GM21619 (cell line): ENCODE results near the gene DDX56.
"Not testable (repeated sequence)": the region's sequence is repeated elsewhere in the genome, so short reads cannot be mapped to it uniquely, and the experiment has no call there.

Experiments used
- ATAC-seq: cut with Tn5 transposase; IDR thresholded peaks from one replicate; pipeline ENCODE4 v1.9.1; 2021; ENCODE audit not compliant: unreplicated experiment

Gene DDX56

DNA sequence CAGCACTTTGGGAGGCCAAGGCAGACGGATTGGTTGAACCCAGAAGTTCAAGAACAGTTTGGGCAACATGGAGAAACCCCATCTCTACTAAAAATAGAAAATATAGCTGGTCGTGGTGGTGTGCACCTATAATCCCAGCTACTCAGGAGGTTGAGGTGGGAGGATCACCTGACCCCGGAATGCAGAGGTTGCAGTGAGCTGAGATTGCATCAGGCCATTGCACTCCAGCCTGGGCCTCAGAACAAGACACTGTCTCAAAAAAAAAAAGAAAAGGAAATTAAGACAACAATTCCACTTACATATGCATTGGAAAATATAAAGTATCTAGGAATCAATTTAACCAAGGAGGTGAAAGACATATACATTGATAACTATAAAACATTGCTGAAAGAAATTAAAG is 25.5 kb upstream of the DDX56 start:
- ATAC-seq, result no peak

DNA sequence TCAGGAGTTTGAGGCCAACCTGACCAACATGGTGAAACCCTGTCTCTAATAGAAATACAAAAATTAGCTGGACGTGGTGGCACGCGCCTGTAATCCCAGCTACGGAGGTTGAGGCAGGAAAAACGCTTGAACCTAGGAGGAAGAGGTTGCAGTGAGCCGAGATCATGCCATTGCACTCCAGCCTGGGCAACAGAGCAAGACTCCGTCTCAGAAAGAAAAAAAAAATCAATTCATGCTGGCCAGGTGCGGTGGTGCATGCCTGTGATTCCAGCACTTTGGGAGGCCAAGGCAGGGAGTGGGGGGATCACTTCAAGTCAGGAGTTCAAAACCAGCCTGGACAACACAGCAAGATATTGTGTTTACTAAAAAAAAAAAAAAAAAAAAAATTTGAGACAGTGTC is 23.5 kb upstream of the DDX56 start:
- not testable (repeated sequence) for ATAC-seq

DNA sequence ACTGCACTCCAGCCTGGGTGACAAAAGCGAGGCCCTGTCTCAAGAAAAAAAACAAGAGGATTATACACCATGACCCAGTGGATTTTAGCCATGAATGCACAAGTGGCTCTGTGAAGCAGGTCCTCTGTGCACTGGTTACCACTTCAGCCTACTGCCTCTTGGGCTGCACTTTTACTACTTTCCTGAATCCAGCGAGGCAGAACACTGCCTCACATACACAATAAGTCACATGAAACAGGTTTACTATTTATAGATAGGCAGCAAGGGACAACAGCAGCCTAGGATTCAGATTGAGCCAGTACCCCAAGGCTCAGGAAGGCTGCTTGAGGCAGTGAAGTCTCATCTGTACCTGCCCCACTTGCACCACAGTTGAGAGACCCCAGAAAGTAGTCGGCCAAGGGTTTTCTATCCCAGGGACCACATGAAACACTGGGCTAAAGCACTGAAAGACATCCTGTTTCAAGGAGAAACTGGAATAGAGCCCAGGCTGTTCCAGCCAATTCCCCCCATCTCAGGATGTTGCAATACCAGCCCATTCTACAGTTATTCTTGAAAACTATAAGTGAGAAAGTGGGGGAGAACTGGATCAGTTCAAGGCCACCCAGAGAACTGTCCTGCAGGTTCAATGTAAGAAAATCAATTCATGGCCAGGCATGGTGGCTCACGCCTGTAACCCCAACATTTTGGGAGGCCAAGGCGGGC is 22.4 kb upstream of the DDX56 start:
- no peak for ATAC-seq

DNA sequence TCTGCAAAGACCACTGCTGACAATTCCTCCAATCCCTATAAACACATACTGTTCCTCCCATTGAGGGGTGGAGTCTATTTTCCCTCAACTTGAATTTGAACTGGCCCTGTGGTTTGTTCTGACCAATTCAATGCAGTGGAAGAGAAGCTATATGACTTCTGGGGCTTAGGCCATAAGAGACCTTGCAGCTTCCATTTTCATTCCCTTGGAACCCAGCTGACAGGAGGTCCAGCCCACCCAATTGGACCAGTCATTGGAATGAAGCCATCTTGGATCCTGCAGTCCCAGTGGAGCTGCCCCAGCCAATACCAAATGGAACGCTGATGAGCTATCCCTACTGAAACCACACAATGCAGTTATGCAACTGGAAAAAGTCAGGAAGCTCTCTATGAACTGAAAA is 17.2 kb upstream of the DDX56 start:
- ATAC-seq, result no peak

DNA sequence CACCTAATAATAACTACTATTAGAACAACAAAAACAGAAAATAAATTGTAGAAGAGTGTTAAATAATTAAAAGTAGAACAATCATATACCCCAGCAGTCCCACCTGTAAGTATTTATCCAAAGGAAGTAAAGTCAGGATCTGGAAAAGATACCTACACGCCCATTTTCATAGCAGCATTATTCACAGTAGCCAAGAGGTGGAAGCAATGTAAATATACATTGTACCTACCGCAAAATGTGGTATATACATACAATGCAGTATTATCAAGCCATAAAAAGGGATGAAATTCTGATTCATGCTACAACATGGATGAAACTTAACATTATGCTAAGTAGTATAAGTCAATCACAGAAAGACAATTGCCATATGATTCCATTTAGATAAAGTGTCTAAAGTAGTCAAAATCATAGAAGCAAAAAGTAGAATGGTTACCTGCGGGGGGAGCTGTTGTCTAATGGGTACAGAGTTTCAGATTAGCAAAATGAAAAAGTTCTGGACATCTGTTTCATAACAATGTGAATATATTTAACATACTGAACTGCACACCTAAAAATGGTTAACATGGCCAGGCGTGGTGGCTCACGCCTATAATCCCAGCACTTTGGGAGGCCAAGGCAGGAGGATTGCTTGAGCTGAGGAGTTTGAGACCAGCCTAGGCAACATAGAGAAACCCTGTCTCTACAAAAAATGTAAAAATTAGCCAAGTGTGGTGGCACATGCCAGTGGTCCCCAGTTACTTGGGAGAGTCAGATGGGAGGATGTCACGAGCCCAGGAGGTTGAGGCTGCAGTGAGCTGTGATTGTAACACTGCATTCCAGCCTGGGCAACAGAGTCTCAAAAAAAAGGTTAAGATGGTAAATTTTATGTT is 14.4 kb upstream of the DDX56 start:
- ATAC-seq, result no peak

DNA sequence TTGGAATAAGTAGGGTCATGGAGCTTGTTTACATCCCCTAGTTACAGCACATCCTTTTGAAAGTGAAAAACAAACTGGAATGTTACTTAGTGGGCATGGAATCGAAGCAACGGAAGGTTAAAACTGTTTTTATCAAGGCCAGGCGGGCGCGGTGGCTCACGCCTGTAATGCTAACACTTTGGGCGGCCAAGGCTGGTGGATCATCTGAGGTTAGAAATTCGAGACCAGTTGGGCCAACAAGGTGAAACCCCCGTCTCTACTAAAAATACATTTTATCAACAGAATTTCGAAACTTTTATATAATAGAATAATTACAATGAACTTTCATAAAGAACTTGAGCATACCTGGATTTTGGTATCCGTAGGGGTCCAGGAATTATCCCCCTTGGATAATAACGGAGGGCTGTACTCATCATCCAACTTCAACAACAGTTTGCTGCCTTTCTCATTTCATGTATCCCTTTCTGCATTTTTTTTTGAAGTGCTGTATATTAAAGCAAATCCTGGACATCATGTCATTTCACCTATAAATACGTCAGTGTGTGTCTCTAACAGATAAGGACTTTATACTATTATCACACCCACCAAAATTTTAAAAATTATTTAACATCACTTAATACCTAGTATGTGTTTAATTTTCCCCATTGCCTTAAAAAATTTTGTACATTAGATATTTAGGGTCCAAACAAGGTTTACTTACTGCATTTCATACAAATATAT is 9.6 kb upstream of the DDX56 start:
- no peak for ATAC-seq

DNA sequence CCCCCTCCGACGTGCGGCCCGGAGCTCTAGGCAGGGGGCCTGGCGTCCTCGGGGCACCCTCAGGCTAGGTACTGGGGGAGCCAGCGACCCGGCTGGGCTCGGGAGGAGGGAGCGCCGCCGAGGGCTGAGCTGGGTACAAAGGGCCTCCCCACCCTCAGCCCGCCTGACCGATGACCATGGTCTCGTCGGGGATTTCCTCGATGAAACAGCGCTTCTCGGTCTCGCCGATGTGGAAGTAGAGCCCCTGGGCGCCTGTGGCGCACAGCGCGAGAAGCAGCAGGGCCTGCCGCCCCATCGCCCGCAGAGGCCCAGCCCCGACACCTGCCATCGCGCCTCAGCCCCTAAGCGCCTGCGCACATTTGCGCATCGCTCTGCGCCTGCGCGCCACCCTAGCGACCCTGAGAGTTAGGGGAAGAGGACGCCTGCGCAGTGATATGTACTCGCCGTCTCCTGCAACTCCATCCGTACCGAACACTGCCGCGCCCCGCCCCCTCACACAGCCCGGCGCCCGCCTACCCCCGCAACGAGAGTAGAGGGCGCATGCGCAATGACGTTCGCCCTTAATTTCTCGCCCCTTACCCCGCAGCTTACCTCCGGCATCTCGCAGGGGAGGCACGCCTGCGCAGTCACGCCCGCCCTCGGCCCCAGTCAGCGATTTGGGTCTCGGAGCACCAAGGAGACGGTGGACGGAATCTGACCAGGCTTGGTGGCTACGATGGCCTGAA is 8.3 kb upstream of the DDX56 start, which contains the start of gene TMED4:
TMED4 (minus strand) TSS at position 353 of the 725 bp plus-strand sequence; CDS start at position 328, 25 bp downstream.
- peak; percentile 82 for ATAC-seq

DNA sequence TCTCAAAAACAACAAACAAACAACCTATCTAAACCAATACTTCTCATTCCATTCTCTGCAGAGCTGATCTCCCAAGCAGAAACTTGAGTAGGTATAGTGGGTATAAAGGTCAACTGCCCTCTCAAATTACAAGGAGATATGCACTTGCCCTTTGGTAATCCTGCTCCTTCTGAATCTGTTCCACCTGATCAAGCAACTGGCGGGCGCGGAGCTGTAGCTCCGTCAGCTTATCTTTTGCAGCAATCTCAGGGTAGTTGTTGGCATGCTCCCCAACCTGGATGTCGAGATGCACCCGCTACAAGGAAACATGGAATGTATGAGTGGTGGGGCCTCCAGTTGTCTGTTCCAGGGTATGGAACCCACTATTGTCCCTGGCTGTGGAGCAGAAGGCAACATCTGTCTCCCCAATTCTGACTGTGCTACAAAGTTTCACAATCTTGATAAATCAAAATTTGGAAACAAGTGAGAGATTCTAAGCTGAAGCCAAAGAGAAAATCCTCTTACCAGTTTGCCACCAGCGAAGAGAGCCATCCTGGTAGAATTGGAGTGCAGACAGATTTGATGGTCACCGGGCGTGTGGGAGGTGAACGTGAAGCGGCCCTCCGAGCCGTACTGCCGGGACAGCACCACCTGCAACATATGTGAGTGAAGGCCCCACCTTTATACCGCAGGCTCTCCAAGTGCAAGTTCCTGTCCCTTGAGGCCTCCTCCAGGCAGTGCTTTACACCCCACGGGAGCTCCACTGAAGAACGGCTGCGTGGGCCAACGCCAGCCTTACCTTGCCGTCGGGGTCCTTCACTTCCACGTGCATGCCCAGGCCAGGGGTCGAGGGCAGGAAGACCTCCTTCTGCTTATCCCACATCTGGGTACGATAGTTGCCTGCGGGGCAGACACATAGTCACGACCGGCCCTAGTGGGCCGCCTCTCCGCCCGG is 7.5 kb upstream of the DDX56 start:
- peak; percentile 30 for ATAC-seq

DNA sequence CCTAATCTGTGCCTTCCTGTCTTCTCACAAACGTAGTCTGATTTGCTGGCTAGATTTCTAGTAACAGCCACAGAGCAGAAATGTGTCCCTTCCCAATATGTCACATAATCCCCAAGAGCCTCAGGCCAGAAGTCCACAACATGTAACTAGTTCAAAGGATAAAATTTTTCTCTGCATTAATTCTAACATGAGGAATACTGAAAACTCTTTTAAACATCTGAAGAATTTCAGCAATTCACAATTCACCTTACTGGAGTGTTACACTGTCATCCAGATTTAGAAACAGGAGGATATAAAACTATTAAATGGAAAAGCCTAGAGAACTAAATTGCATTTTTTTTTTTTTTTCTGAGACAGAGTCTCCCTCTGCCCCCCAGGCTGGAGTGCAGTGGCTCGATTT is 2.5 kb upstream of the DDX56 start:
- ATAC-seq, result no peak

DNA sequence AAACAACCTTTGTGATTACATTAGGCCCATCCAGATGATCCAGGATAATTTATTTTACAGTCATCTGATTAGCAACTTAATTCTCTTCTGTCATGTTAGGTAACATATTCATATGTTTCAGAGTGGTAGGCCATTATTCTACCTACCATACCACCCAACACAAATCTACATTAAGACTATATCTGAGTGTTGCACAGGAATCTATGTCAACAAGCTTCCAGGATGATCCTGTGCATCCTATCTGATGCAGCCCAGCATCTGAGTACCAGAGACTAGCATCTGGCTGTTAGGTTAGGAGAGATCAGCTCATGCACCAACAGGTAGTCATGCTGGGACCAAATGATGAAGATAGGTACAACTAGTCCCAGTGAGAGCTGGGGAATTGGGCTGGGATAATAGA is 1.3 kb upstream of the DDX56 start:
- ATAC-seq, result no peak

DNA sequence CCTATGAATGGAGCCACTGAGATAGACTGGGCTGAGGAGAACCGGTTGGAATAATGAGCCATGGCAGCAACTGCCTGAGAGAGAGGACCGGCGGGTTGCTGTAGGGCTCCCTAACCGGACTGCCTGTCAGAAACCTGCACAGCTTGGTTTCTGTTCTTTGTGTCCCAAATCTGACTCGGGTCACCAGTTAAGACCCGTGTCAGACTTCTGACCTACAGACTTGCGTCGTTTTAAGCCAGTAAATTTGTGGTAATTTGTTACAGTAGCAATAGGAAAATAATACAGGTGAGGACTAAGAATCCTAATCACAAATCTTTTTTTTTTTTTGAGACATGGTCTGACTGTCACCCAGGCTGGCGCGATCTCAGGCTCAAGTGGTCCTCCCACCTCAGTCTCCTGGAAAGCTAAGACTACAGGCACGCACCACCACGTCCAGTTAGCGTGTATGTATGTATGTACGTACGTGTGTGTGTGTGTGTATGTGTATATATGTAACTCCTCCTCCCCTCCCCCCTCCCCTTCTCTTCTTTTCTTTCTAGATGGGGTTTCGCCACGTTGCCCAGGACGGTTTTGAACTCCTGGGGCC is 672 bp upstream of the DDX56 start:
- ATAC-seq, result peak; percentile 11

DNA sequence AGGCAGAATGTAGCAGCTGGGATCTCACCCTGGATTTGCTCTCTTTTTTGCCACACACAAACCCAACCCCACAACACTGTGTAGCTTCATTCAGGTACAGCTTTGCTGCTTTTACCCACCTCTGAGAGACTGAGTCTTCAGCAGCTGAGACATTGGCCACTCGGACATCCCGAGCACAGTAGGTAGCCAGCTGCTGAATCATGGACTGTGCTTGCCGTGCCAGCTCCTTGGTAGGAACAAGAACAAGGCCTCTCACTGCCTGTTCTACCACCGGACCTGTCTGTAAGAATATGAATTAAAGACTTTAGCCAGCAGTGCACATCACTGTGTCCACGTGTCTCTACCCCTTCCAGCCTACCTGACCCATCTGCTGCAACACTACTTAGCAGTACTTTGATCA is 937 bp downstream of the DDX56 start:
- ATAC-seq, result no peak

DNA sequence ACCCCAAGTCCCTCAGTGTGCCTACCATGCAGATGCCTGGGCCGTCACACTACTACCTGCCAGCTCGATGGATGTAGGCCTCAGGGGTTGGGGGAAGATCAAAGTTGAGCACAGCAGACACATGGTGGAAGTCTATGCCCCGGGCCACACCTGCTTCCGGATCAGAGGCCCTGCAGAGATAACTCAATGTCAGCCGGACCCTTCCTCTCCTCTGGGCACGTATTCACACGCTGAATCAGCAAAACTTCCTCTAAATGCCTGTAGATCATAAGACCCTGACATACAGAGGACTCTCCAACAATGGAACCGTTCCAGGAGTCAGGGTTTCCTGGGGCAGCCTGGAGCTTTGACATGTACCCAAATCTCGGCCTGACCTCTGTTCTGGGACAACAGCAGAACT is 3.7 kb downstream of the DDX56 start:
- ATAC-seq, result no peak

DNA sequence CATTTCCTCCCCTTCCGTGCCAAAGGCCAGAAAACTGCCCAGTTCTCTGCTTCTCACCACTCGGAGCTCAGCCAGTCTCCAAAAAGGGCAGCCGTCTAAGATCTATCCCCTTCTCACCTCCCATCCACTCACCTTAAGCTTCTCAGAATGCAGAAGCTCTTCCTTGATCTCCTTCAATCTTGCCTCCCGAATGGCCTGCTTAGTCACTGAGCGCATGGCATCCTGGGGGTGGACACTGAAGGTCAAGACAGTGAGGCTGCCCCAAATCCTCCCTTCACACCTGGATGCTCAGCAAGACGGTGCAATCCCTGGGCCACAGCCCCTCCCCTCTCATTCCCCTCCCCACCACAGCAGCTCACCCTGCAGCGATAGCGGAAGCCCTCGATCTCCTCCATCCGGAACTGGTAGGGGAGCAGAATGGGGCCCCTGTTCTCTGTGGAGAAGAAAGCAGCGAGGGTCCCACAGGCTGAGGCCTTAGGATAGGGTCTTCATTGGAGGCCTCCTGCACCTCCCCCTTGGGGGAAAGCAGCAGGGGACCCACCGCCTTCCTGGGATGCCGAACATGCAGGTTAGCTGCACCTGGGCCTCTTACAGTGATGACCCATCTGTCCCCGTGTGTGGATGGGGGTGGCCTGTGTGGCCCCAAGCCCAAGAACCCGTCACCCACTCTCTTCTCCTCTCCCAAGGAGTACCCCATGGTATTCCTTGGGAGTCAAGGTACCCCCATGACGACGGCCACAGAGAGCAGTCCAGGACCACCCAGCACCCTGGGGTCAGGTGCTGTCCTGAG is 4.7 kb downstream of the DDX56 start:
- no peak for ATAC-seq

DNA sequence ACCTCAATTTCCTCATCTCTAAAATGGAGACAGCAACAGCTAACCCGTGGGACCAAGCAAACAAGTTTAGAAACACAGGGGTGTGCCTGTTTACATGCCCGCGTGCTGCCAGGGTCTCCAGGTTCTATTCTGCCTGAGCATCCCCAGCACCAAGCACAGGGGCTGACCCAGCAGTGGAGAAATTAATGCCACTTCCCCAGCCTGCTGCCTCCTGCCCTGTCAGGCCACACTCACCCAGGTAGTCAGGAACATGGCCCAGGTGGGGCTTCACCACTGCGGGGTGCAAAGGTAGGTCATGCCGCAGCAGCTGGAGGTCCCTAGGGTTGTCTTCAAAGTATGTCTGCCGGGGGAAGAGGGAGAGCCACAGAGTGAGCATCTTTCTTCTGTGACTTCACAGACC is 5.8 kb downstream of the DDX56 start:
- no peak for ATAC-seq

DNA sequence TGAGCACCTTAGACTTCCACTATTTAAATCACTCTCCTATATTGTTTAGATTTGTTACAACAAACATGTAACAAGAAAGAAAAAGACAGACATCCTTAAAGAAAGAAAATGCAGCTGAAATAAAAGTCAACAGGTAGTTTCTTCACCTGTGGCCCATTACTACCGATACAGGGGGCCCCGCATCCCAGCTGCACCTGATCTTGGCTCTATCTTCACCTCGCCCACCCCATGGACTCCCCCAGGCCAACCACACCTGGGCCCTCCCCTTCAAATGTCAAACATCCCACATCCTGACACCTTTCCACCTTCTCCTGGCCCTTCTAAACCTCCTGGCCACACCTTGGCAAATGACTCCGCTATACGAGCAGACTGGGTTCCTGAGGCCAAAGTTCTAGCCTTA is 7.0 kb downstream of the DDX56 start:
- ATAC-seq, result no peak

DNA sequence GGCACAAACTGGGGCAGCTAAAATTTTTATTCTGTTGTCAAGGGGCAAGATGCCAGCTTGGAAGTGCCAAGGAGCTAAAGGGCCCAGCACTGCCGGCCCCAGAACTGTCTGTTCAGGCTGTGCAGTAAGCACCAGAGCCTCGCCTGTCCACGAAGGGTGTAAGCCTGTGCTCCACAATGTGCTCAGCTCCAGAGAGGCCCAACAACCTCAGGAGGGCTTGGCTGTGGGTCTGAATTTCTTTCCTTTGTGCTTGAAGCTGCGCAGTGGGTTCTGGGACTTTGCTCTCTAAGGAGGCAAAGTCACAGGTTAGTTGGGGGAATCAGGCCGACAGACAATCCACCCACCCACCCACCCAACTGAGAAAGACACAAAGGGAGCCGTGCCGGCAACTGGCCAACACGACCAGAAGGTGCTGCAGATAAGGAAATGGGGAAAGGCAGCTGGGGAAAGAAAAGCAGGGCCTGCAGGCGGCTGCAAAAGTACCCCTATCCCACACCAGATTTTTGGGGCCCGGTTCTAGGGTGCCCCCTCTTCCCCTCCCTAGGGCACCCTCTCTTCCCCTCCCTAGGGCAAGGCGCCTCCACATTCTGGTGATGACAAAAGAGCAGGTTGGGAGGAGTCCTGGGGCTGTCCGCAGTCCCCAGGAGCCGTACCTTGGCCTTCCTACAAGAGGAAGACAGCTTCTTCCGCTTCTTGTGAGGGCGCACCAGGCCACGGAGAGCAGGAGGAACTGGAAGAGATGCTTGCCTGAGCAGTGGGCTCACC is 7.7 kb downstream of the DDX56 start:
- peak; percentile 22 for ATAC-seq
